Spleen (tissue), 7 donors: ENCODE measurements around the gene OR2F2.

ENCODE experiments used
- CTCF ChIP-seq, 11 experiments: fragments of 200-600 bp in 7 of 11; fragments of 450-650 bp in 4 of 11; sonication (generic) in 4 of 11; IDR thresholded peaks in 8 of 11; conservative IDR thresholded peaks in 3 of 11; 1 replicate in 7 of 11; 2 replicates in 4 of 11; pipeline versions ENCODE4 v1.4.0 to v1.8.0; 2016 to 2021; ENCODE audit warnings: antibody characterized with exemption in 11 of 11, inconsistent platforms in 4 of 11, mild to moderate bottlenecking in 1 of 11
- POLR2A ChIP-seq, 3 donors: fragments of 450-650 bp; IDR thresholded peaks; one replicate each; pipeline ENCODE4 v1.5.1; 2017; ENCODE audit warnings: antibody characterized with exemption in 3 of 3, mild to moderate bottlenecking in 1 of 3
- POLR2AphosphoS5 ChIP-seq, 3 donors: sonication (generic); formaldehyde crosslinking; IDR thresholded peaks; one replicate each; pipeline ENCODE4 v1.5.1; 2017; ENCODE audit warnings: antibody characterized with exemption in 3 of 3
- donor health status: DM: no; HTN: no; CAD: no; lungs with moderate emphysema.
- donor health status: DM: no; HTN: no; CAD: no.
- donor health status: DM: no; HTN: no; CAD: no.

- TF ChIP-seq CTCF (IDR thresholded peaks at IDR 0.05 in 8 of 11, conservative IDR thresholded peaks at IDR 0.05 in 3 of 11) (no peak), POLR2A (IDR thresholded peaks at IDR 0.05) (no peak), POLR2AphosphoS5 (IDR thresholded peaks at IDR 0.05) (no peak)
These were observed 1.3 kb downstream of the OR2F2 start for GRCh38 chr7:143936087-143937009.
